Measurements from ENCODE around the gene CHST10. TPM values are rescaled to one million over a fixed set of nuclear protein-coding genes. Genes with fewer than 3 reads are reported as not detected.

CHST10 gene
- total RNA-seq, 6 experiments from 2014 or later, result 0.19 to 0.88 (median 0.50) TPM

GRCh38 chr2:100451092-100451491 is 33.6 kb upstream of the CHST10 start:
- no peaks in the 10 kb centered on the region for H3K36me3 ChIP-seq
- WGBS (ENCODE audit: insufficient coverage, low coverage, low lambda C conversion rate, missing lambda C conversion rate), result 61% methylated on average over 5 of the region's 5 CpGs

GRCh38 chr2:100446696-100447095 is 29.2 kb upstream of the CHST10 start:
- H3K4me1 ChIP-seq, result no peaks in the 10 kb centered on the region
- no peaks in the 10 kb centered on the region for H3K27me3 ChIP-seq
- H3K27ac ChIP-seq, result no peak overlapping the region
- no peaks in the 10 kb centered on the region for H3K36me3 ChIP-seq
- intact Hi-C loops (cut with DNase I), result no loop called here
- no peak for ATAC-seq
- no peak for DNase-seq
- no peaks in the 10 kb centered on the region for H3K9me3 ChIP-seq
- 54% methylated on average over 2 of the region's 2 CpGs for WGBS (ENCODE audit: insufficient coverage, low coverage, low lambda C conversion rate, missing lambda C conversion rate)
- TF ChIP-seq POLR2A (IDR thresholded peaks at IDR 0.05) (no peak), CTCF (IDR thresholded peaks at IDR 0.05) (no peak)
- H3K4me3 ChIP-seq, result no peak overlapping the region

More at GRCh38 chr2:100451092-100451491, 33.6 kb upstream of the CHST10 start:
- TF ChIP-seq POLR2A (IDR thresholded peaks at IDR 0.05) (no peak), CTCF (IDR thresholded peaks at IDR 0.05) (no peak)
- H3K9me3 ChIP-seq, result no peaks in the 10 kb centered on the region
- intact Hi-C loops (cut with DNase I), result no loop called here
- no peak overlapping the region for H3K27ac ChIP-seq
- no peaks in the 10 kb centered on the region for H3K27me3 ChIP-seq
- H3K4me3 ChIP-seq, result no peak overlapping the region
- ATAC-seq (no peak), DNase-seq (no peak)
- no peaks in the 10 kb centered on the region for H3K4me1 ChIP-seq

- intact Hi-C loops (cut with DNase I), result no loop called here
- TF ChIP-seq POLR2A (IDR thresholded peaks at IDR 0.05), result no peak
- no peak for TF ChIP-seq CTCF (IDR thresholded peaks at IDR 0.05)
- no peaks in the 10 kb centered on the region for H3K27me3 ChIP-seq
- no peaks in the 10 kb centered on the region for H3K9me3 ChIP-seq
- DNase-seq, result no peak
- H3K4me3 ChIP-seq, result no peak overlapping the region
- no peak for ATAC-seq
- WGBS (ENCODE audit: insufficient coverage, low coverage, low lambda C conversion rate, missing lambda C conversion rate), result 53% methylated on average over 8 of the region's 8 CpGs
- H3K27ac ChIP-seq, result no peak overlapping the region
- no peaks in the 10 kb centered on the region for H3K36me3 ChIP-seq
- no peaks in the 10 kb centered on the region for H3K4me1 ChIP-seq
Measured at GRCh38 chr2:100437751-100438150, 20.3 kb upstream of the CHST10 start.

GRCh38 chr2:100429726-100430125 is 12.3 kb upstream of the CHST10 start:
- DNase-seq, result no peak
- H3K27me3 ChIP-seq, result no peaks in the 10 kb centered on the region
- intact Hi-C loops (cut with DNase I), result no loop called here
- no peak overlapping the region for H3K27ac ChIP-seq
- H3K9me3 ChIP-seq, result no peaks in the 10 kb centered on the region
- no peaks in the 10 kb centered on the region for H3K4me1 ChIP-seq
- H3K4me3 ChIP-seq, result no peak overlapping the region
- no peaks in the 10 kb centered on the region for H3K36me3 ChIP-seq
- TF ChIP-seq POLR2A (IDR thresholded peaks at IDR 0.05) (no peak), CTCF (IDR thresholded peaks at IDR 0.05) (no peak)
- no peak for ATAC-seq
- 39% methylated on average over 1 of the region's 1 CpG for WGBS (ENCODE audit: insufficient coverage, low coverage, low lambda C conversion rate, missing lambda C conversion rate)
